ENCODE data around the gene HOXB5. TPM values are rescaled to one million over a fixed set of nuclear protein-coding genes. Genes with fewer than 3 reads are reported as not detected.

Gene HOXB5
- total RNA-seq, 1 experiment from 2014 or later = not detected

DNA sequence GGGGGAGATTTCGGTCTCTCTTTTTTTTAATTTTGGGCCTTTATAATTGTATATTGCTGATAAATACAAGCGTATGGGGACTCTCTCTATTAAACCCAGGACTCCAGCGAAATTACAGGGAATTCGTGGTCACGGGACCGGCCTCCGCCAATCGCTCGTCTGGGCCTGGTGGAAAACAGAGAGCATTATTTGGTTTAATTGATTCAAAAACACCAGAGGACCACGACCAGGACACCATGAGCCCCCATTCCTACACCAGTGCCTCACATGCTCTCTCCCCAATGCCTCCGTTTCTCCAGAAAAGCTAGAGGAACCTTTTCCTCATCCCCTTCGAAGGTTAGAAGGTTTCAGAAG is 48.6 kb downstream of the HOXB5 start, which contains the start of gene HOXB2:
Gene HOXB2, minus strand, starts transcription at position 88 of the 354 bp plus-strand sequence. CDS start 198 bp downstream, outside the sequence.
- Histone ChIP-seq H3K4ac (ENCODE audit: low read depth, low read length) (no peak within 1 kb of the TSS), H3K4me1 (ENCODE audit: insufficient read depth, low read length) (peaks cover 3% of the 10 kb centered on the region; the same call in 1 of the 2 replicates), H3K9ac (ENCODE audit: extremely low read depth, insufficient read length, low read length) (no peak within 1 kb of the TSS), H3K23me2 (ENCODE audit: insufficient read length, low read depth, low read length, poor library complexity, severe bottlenecking) (peaks cover 6% of the 10 kb centered on the region), H3K27ac (ENCODE audit: insufficient read length, low read depth, low read length) (no peak within 1 kb of the TSS), H2BK15ac (ENCODE audit: low read depth, low read length) (no peak within 1 kb of the TSS), H3K4me2 (ENCODE audit: insufficient read depth, insufficient read length, low read length) (peak within 1 kb of the TSS; percentile 30), H4K20me1 (ENCODE audit: control insufficient read depth, insufficient read depth, insufficient read length) (no peaks in the 10 kb centered on the region), H3K79me1 (ENCODE audit: insufficient read depth, low read depth, low read length, poor library complexity, severe bottlenecking) (no peaks in the 10 kb centered on the region), H3K56ac (ENCODE audit: insufficient read length, low read depth, low read length) (no peak within 1 kb of the TSS), H2BK20ac (ENCODE audit: low read depth, low read length, poor library complexity, severe bottlenecking) (no peak within 1 kb of the TSS), H4K5ac (ENCODE audit: insufficient read length, low read depth, low read length) (no peak within 1 kb of the TSS), H4K8ac (replicated peaks; ENCODE audit: insufficient read length, low read depth, low read length) (no peak within 1 kb of the TSS), H3K23ac (ENCODE audit: insufficient read length, low read depth, low read length) (no peak within 1 kb of the TSS), H2AK5ac (ENCODE audit: insufficient read length, low read length) (no peak within 1 kb of the TSS), H3K18ac (ENCODE audit: insufficient read length, low read depth, low read length) (no peak within 1 kb of the TSS), H2BK12ac (ENCODE audit: insufficient read length, low read depth, low read length) (no peak within 1 kb of the TSS), H2BK5ac (ENCODE audit: insufficient read length, low read length) (no peak within 1 kb of the TSS), H3T11ph (ENCODE audit: low read length) (no peak within 1 kb of the TSS), H3K27me3 (ENCODE audit: insufficient read depth, low read length) (peaks cover 90% of the 10 kb centered on the region), H3K9me3 (ENCODE audit: control insufficient read depth, low read depth, low read length) (no peaks in the 10 kb centered on the region), H3K79me2 (ENCODE audit: insufficient read depth, low read length) (no peaks in the 10 kb centered on the region), H4K91ac (ENCODE audit: insufficient read length, low read depth, low read length) (no peak within 1 kb of the TSS), H3K14ac (ENCODE audit: insufficient read depth, low read length) (no peak within 1 kb of the TSS), H2AFZ (ENCODE audit: low read length) (no peak within 1 kb of the TSS), H2BK120ac (ENCODE audit: low read depth, low read length, poor library complexity, severe bottlenecking) (no peak within 1 kb of the TSS)
- TF ChIP-seq, protein P1, sequence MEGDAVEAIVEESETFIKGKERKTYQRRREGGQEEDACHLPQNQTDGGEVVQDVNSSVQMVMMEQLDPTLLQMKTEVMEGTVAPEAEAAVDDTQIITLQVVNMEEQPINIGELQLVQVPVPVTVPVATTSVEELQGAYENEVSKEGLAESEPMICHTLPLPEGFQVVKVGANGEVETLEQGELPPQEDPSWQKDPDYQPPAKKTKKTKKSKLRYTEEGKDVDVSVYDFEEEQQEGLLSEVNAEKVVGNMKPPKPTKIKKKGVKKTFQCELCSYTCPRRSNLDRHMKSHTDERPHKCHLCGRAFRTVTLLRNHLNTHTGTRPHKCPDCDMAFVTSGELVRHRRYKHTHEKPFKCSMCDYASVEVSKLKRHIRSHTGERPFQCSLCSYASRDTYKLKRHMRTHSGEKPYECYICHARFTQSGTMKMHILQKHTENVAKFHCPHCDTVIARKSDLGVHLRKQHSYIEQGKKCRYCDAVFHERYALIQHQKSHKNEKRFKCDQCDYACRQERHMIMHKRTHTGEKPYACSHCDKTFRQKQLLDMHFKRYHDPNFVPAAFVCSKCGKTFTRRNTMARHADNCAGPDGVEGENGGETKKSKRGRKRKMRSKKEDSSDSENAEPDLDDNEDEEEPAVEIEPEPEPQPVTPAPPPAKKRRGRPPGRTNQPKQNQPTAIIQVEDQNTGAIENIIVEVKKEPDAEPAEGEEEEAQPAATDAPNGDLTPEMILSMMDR (conservative IDR thresholded peaks at IDR 0.05) = no peak
- DNase-seq = no peak
- Mint-ChIP-seq H3K36me3 (ENCODE audit: insufficient read depth in 1 of 3, low read depth in 3 of 3) (no peaks in the 10 kb centered on the region; a peak in 1 of 7 replicates), H3K9me3 (peaks cover 1 to 20% of the 10 kb centered on the region in 2 experiments; a peak in 3 of 5 replicates), H3K27ac (no peak within 1 kb of the TSS; a peak in 1 of 7 replicates), H3K4me3 (peak within 1 kb of the TSS in 1 of 2 experiments; percentile 59; a peak in 2 of 5 replicates), H3K4me1 (peaks cover 36 to 70% of the 10 kb centered on the region in 2 experiments), H3K27me3 (ENCODE audit: low read depth) (peaks cover 99% of the 10 kb centered on the region)
- no CpG with 5 or more reads among the region's 12 CpGs for WGBS (ENCODE audit: extremely low coverage, insufficient read length, low lambda C conversion rate)
